Eye (tissue), 1 donor: ENCODE results near the gene TLR3.
"Not testable (repeated sequence)": the region's sequence is repeated elsewhere in the genome, so short reads cannot be mapped to it uniquely, and the experiment has no call there.

ENCODE experiments used
- DNase-seq: peaks from one replicate; pipeline ENCODE4 v3.0.0-alpha.2; 2015

The TLR3 gene

DNA sequence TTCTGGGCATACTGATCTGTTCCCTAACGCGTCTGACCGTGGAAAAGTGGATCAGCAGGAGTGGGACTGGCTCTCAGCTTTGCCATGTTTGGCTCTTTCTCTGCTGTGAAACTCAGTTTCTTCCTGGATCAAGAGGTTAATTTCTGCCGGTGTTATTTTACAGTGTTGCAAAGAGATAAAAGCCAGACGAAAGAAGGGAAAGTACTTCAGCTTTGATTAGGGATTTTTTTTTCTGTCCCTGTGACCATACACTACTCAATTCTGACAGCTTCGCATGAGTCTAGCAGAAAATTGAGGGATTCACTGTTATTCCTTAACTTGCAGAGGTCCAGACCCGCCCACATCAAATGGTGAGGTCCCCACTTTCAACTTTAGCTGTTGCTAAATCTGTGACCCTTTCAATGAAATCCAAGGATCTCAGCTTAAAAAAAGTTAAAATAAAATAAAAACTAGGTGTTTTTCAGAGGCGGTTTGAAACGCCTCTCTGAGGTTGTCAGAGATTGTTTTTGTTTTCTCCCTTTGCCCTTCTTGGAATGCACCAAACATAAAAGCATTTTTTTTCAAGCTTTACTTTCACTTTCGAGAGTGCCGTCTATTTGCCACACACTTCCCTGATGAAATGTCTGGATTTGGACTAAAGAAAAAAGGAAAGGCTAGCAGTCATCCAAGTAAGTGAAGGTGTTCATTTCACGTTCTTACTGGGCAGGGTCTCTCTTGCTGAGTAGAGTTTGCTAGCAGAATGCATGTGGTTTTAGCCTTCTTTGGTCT lies at the start of gene TLR3:
TSS of gene TLR3 (plus strand) at position 576 of the 768 bp plus-strand sequence. CDS start 7,464 bp downstream, outside the sequence.
- peak; percentile 23 for DNase-seq

GRCh38 chr4:186019269-186019668 lies 49.7 kb upstream of the TLR3 start:
- no peak for DNase-seq

GRCh38 chr4:186020106-186020792 lies 48.7 kb upstream of the TLR3 start:
- no peak for DNase-seq

- DNase-seq: no peak
Measured at GRCh38 chr4:186020793-186021407, 48.1 kb upstream of the TLR3 start.

DNA sequence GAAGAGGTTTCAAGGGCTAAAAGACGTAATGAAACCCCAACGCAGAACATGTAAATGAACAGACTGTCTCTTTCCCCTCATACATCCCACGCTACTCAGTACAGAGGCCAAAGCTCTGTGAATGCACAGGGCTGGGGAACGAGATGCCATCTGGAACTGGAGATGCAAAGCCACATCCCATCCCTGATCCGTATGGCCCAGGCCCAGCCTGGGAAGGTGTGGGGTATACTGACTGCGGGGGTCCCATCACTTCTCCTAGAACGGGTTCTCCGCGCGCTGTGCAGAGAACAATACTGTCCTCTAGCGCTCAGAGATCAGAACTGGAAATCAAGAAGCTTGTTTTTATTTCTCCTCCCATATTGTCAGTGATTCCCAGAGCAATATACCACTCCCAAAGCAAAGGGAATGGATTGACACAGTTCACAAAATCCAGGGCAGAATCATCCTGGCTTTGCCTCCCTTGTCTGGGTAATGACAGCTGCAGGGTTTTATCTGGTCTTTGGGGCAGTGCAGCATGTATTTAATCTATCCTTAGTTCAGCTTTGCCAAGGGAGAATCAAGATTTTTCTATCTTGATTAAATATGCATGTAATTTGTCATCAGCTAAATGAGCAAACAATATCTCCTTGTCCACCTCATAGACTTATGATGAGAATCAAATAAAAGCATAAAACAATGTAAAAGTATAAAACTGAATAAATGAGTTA lies 47.3 kb upstream of the TLR3 start:
- DNase-seq: peak; percentile 88

GRCh38 chr4:186023975-186024374 lies 45.0 kb upstream of the TLR3 start:
- no peak for DNase-seq

GRCh38 chr4:186024637-186025407 lies 44.1 kb upstream of the TLR3 start:
- DNase-seq: peak; percentile 30

DNA sequence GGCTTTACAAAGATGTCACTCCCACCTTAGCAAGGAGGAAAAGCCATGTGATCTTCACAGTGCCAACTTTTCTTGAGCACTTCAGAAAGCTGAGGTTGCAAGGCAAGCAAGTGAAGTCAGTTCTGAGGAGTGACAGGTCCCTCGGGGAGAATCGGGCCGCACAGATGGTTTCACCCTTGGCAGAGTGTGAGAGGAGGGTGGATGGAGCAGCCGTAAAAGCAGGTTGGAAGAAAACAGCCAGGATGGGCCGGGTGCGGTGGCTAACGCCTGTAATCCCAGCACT lies 43.6 kb upstream of the TLR3 start:
- no peak for DNase-seq

- DNase-seq: no peak
Measured at GRCh38 chr4:186027405-186027804, 41.6 kb upstream of the TLR3 start.

- peak; percentile 89 for DNase-seq
Measured at GRCh38 chr4:186029571-186030398, 39.2 kb upstream of the TLR3 start.

DNA sequence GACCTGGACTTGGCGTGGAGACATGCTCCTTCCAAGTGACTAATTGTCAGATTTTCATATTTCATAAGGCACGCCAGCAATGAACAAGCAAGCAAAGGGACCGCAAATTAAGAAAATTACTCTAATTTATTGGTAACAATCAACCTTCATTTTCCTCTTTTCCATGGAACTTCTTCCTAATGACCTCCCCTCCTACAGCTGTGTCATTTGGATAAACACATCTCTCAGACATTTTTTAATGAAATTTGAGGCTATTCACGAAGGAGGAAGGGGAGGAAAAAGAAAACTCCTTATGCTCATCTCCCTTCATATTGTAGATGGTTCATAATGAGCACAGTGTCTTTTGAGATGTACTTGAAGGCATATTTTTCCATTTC lies 38.6 kb upstream of the TLR3 start:
- no peak for DNase-seq

GRCh38 chr4:186030795-186031194 lies 38.2 kb upstream of the TLR3 start:
- no peak for DNase-seq

- DNase-seq: no peak
Measured at GRCh38 chr4:186032259-186032658, 36.7 kb upstream of the TLR3 start.

DNA sequence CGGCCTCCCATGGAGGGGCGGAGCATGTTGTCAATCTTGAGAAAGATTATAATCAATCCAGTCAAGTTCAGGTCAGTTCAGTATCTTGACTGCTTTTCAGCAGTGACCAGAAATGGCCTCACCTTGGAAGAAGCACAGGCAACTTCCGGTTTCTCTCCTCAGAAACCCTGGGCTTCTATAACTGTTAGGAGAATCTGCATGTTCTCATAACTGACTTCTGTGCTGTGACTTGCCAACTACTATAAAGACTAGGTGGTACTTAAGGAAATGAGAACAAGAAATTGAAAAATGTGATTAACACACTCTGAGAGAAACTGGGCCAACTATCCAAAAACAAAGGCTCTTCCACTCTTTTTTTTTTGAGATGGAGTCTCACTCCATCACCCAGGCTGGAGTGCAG lies 35.9 kb upstream of the TLR3 start:
- DNase-seq: no peak

GRCh38 chr4:186034613-186035012 lies 34.3 kb upstream of the TLR3 start:
- not testable (repeated sequence) for DNase-seq

- DNase-seq: no peak
Measured at GRCh38 chr4:186036976-186037581, 31.9 kb upstream of the TLR3 start.

DNA sequence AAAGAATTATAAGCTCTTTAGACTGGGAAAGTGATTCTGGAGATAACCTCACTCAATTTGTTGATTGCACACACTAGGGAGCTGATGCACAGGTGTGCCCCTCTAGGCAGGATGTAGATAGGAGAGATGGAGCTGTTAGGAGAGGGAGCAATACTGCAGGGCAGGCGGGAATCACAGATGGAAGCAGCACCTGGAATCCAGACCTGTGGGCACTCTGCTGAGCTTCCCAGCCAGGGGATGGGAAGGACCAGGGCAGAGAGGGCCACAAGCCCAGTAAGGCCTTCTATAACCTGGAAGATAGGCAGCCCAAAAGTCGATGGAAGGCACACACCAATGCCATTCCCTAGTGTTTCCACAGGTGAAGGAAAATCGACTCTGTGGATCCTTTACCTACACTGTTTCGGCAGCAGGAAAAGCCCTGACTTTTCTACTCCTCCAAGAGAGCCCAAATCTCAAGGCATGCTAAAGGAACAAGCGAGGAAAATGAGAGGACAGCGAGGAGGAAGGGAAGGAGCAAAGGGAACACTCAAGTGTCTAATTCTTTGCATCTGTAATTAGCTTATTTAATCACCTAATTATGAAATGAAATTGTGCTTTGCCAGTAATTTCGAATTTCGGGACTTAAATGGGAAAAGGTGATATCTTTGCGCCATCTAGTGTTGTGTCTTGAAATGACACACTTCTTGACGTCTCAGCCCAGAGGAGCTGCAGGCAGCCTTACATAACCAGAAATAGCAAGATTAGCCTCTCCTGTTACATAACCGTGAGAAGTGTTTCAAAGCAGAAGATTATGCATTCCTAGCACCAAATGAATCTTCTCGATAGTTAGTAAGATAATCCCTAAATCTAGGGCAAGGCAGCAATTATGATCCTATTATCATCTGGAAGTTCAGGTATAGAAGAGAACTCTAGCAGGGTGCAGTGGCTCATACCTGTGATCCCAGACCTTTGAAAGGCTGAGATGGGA lies 31.0 kb upstream of the TLR3 start:
- DNase-seq: peak; percentile 96

GRCh38 chr4:186039697-186040096 lies 29.3 kb upstream of the TLR3 start:
- DNase-seq: no peak

DNA sequence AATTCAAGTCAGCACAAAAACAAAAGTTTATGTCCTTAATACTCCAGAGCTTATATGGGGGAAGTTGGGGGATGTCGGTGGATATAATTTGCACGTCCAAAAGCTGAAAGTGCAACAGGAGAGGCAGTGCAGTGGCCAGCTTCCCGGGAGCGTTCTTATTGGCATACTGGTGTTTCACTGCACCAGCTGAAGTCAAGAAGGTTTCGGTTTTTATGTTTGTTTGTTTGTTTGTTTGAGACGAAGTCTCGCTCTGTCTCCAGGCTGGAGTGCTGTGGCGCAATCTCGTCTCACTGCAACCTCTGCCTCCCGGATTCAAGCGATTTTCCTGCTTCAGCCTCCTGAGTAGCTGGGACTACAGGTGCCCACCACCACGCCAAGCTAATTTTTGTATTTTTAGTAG lies 28.6 kb upstream of the TLR3 start:
- no peak for DNase-seq

DNA sequence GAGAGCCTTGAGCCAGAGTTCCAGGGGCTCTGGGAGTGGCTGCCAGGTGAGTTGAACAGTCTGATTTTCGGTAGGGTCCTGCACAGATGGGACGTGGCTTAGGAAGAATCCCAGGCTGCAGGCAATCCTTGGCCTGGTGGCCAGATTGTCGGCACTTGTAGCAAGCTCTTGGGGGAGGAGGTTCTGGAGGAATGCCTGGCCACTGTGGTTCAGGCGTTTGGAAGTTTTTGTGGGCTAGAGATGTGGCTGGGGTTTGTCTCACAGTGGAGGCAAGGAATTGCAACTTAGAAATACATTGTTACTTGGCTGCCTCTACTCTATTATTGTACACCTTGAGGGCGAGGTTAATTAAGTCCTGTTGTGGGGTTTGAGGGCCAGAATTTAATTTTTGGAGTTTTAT lies 21.5 kb upstream of the TLR3 start:
- DNase-seq: not testable (repeated sequence)
